Endodermal cell (in vitro differentiated cells): ENCODE data around the gene PARD3B. TPM values are rescaled to one million over a fixed set of nuclear protein-coding genes. Genes with fewer than 3 reads are reported as not detected.

Source experiments
- DNase-seq: peaks from one replicate; pipeline ENCODE4 v3.0.0-alpha.2; 2017
- H3K27ac ChIP-seq: 2 replicates; pipeline ENCODE4 v1.5.1; 2013; ENCODE audit warnings: mild to moderate bottlenecking, low read depth, low read length, moderate library complexity
- H3K27me3 ChIP-seq: 2 replicates; pipeline ENCODE4 v1.6.1; 2013; ENCODE audit warnings: mild to moderate bottlenecking, low read length, moderate library complexity; ENCODE audit not compliant: insufficient read depth, control insufficient read depth, poor library complexity, severe bottlenecking
- H3K36me3 ChIP-seq: 2 replicates; pipeline ENCODE4 v1.7.0; 2013; ENCODE audit warnings: mild to moderate bottlenecking, low read length, moderate library complexity; ENCODE audit not compliant: control insufficient read depth, insufficient read depth
- H3K4me1 ChIP-seq: one replicate; pipeline ENCODE4 v1.7.0; 2013; ENCODE audit warnings: low read length; ENCODE audit not compliant: control insufficient read depth, insufficient read depth
- H3K4me3 ChIP-seq: 2 replicates; pipeline ENCODE4 v1.5.1; 2013; ENCODE audit warnings: mild to moderate bottlenecking, low read length, moderate library complexity
- H3K9ac ChIP-seq: 2 replicates; pipeline ENCODE4 v1.6.1; 2013; ENCODE audit warnings: mild to moderate bottlenecking, low read length, moderate library complexity; ENCODE audit not compliant: poor library complexity, severe bottlenecking; ENCODE audit errors: extremely low read depth
- H3K9me3 ChIP-seq: 2 replicates; pipeline ENCODE4 v1.6.1; 2013; ENCODE audit warnings: mild to moderate bottlenecking, low read length, moderate library complexity; ENCODE audit not compliant: control insufficient read depth
- H3K27ac Mint-ChIP-seq: 2 replicates; pipeline ENCODE4 v1.8.0; 2020; ENCODE audit warnings: mixed read lengths
- H3K27me3 Mint-ChIP-seq: 2 replicates; pipeline ENCODE4 v1.8.0; 2021; ENCODE audit warnings: mild to moderate bottlenecking, mixed read lengths; ENCODE audit not compliant: insufficient read depth
- H3K36me3 Mint-ChIP-seq: 2 replicates; pipeline ENCODE4 v1.8.0; 2020; ENCODE audit warnings: low read depth, mixed read lengths
- H3K4me1 Mint-ChIP-seq: 2 replicates; pipeline ENCODE4 v1.8.0; 2020; ENCODE audit warnings: mixed read lengths
- H3K4me3 Mint-ChIP-seq: 2 replicates; pipeline ENCODE4 v1.8.0; 2020; ENCODE audit warnings: mild to moderate bottlenecking, moderate library complexity, mixed read lengths
- H3K9me3 Mint-ChIP-seq: 2 replicates; pipeline ENCODE4 v1.8.0; 2020; ENCODE audit warnings: mild to moderate bottlenecking, mixed read lengths
- WGBS, 2 experiments: methylation state at CpG; one replicate each; pipeline versions ENCODE4 v1.1.5 to v1.1.7; 2013; ENCODE audit warnings: missing lambda C conversion rate in 2 of 2, mixed read lengths in 1 of 2; ENCODE audit not compliant: insufficient coverage in 1 of 2, insufficient read length in 1 of 2; 5-methylcytosine and 5-hydroxymethylcytosine counted together
- total RNA-seq, 2 donors: library from RNA; stranded (reverse); fragmentation: NEBNext Ultra II Directional in 1 of 2; extraction: Animal tissue kit (Norgen Biotek cat#: 25700) in 1 of 2; gene quantifications; 2 replicates in 1 of 2; 3 replicates in 1 of 2; pipeline ENCODE4 v1.2.1, GENCODE V29; 2021
- TF ChIP-seq, protein P1 (sequence below): fragments of 200-600 bp; sonication (generic); conservative IDR thresholded peaks from 2 replicates; pipeline ENCODE4 v1.5.0; 2021; ENCODE audit warnings: antibody characterized with exemption, mild to moderate bottlenecking

The PARD3B gene
- total RNA-seq, 2 donors from 2014 or later = 2.5 to 5.6 TPM

DNA sequence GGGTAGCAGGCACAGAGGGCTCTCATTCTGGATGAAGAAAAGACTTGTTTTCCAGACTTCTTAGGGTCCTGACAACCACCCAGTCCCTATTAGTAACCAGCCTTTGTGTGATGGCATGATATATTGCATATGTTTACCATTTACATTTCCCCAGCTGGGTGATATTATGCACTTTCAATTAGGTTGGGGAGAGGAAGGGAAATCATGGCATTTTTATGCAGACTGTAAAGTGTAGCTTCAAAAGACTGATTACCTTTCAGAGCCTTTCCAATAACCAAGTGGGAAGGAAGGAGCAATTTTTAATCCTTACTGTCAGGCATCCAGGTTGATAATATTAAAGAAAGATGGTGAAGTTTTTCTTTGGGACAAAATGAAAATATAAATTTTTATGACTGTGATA is 896.2 kb downstream of the PARD3B start:
- no peak overlapping the region for H3K4me3 Mint-ChIP-seq
- peaks cover 6% of the 10 kb centered on the region for H3K27me3 Mint-ChIP-seq
- no peak overlapping the region for H3K9ac ChIP-seq

DNA sequence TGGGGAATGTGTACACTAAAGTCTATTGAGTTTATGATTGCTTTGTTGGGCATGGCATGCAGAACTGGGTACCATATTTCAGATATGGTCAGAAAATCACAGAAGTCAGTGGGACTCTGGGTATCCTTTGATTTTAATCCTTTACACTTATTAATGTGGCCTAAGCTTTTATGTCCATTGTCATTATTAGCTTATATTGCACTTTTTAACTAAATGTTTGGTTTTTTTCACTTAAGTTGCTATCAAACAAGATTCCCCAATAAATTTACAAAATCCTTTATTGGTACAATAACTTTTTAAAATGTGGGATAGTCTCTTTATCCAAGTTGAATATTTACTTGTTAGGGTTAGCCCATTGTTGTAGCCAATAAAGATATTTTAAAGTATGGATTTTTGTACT is 902.9 kb downstream of the PARD3B start:
- no peak overlapping the region for H3K9ac ChIP-seq
- Mint-ChIP-seq H3K4me1 (no peaks in the 10 kb centered on the region), H3K9me3 (peaks cover 4% of the 10 kb centered on the region), H3K36me3 (no peaks in the 10 kb centered on the region), H3K4me3 (no peak overlapping the region), H3K27ac (no peak overlapping the region), H3K27me3 (no peaks in the 10 kb centered on the region)
- no peak overlapping the region for H3K4me3 ChIP-seq
- DNase-seq = no peak
- no peak overlapping the region for H3K27ac ChIP-seq
- no peaks in the 10 kb centered on the region for H3K36me3 ChIP-seq
- no peaks in the 10 kb centered on the region for H3K4me1 ChIP-seq
- H3K27me3 ChIP-seq = no peaks in the 10 kb centered on the region
- H3K9me3 ChIP-seq = no peaks in the 10 kb centered on the region
- TF ChIP-seq, protein P1, sequence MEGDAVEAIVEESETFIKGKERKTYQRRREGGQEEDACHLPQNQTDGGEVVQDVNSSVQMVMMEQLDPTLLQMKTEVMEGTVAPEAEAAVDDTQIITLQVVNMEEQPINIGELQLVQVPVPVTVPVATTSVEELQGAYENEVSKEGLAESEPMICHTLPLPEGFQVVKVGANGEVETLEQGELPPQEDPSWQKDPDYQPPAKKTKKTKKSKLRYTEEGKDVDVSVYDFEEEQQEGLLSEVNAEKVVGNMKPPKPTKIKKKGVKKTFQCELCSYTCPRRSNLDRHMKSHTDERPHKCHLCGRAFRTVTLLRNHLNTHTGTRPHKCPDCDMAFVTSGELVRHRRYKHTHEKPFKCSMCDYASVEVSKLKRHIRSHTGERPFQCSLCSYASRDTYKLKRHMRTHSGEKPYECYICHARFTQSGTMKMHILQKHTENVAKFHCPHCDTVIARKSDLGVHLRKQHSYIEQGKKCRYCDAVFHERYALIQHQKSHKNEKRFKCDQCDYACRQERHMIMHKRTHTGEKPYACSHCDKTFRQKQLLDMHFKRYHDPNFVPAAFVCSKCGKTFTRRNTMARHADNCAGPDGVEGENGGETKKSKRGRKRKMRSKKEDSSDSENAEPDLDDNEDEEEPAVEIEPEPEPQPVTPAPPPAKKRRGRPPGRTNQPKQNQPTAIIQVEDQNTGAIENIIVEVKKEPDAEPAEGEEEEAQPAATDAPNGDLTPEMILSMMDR = no peak

More for the DNA sequence above, 896.2 kb downstream of the PARD3B start:
- Mint-ChIP-seq H3K9me3 (peaks cover 4% of the 10 kb centered on the region), H3K27ac (no peak overlapping the region), H3K36me3 (no peaks in the 10 kb centered on the region), H3K4me1 (peaks cover 5% of the 10 kb centered on the region)
- DNase-seq = no peak
- Histone ChIP-seq H3K4me3 (no peak overlapping the region), H3K9me3 (no peaks in the 10 kb centered on the region), H3K36me3 (no peaks in the 10 kb centered on the region), H3K4me1 (no peaks in the 10 kb centered on the region), H3K27me3 (peaks cover 17% of the 10 kb centered on the region), H3K27ac (no peak overlapping the region)
- TF ChIP-seq, protein P1 = no peak

DNA sequence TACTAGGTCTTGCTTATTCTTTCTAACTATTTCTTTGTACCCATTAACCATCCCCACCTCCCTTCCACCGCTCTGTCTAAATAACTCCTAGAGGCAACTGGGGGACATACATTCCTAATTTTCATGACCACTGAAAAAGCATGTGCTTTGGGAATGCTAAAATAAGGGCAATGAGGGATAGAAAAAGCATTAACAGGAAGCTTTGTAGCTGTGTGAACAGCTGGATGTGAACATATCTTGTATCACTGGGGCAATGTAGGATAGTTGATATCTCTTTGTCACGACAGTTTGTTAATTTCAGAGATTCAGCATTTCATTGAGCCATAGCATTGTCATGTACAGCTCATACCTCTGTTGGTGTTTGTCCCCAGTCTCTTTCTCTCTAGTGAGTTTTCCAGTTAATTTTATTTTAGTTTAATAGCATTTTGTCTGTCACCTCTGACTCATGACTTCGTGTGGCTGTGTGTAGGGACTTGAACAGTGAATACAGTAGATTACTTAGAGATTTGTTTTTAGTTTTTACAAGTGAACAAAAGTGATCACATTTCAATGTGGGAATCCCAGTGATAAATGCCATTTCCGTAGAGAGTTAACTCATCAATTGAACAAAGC is 906.7 kb downstream of the PARD3B start:
- WGBS, 2 experiments = 75 to 100% methylated on average over 2 to 4 of the region's 4 CpGs
- no peak overlapping the region for H3K4me3 Mint-ChIP-seq
- no peaks in the 10 kb centered on the region for H3K4me1 ChIP-seq
- H3K9ac ChIP-seq = no peak overlapping the region
- H3K4me1 Mint-ChIP-seq = peaks cover 4% of the 10 kb centered on the region
- H3K4me3 ChIP-seq = no peak overlapping the region
- H3K9me3 ChIP-seq = no peaks in the 10 kb centered on the region
- H3K27me3 Mint-ChIP-seq = no peaks in the 10 kb centered on the region
- TF ChIP-seq, protein P1 = peak; percentile 11
- no peak overlapping the region for H3K27ac ChIP-seq
- no peaks in the 10 kb centered on the region for H3K36me3 ChIP-seq
- H3K9me3 Mint-ChIP-seq = no peaks in the 10 kb centered on the region
- no peaks in the 10 kb centered on the region for H3K36me3 Mint-ChIP-seq
- no peak for DNase-seq
- no peaks in the 10 kb centered on the region for H3K27me3 ChIP-seq
- H3K27ac Mint-ChIP-seq = no peak overlapping the region
